Pancreas (tissue), 10 donors: Measurements from ENCODE around the gene LDHAL6B. TPM values are rescaled to one million over a fixed set of nuclear protein-coding genes. Genes with fewer than 3 reads are reported as not detected.
"Not testable (repeated sequence)": the region's sequence is repeated elsewhere in the genome, so short reads cannot be mapped to it uniquely, and the experiment has no call there.

Experiments
- ATAC-seq, 4 donors: fragments of 200-7000 bp; cut with Tn5 transposase; one replicate each; pipeline versions ENCODE4 v1.8.0 to v1.9.1; 2020; ENCODE audit warnings: mild to moderate bottlenecking in 4 of 4, moderate library complexity in 4 of 4
- DNase-seq, 6 donors: peaks; one replicate each; pipeline ENCODE4 v3.0.0-alpha.2; 2020
- FAIRE-seq: peaks from 2 replicates; lab custom pipeline; 2012; peaks lifted over from hg19 to GRCh38; lab: Jason Lieb, UNC
- H3K27ac ChIP-seq, 4 donors: fragments of 200-600 bp; sonication (generic); 1 replicate in 3 of 4; 2 replicates in 1 of 4; pipeline versions ENCODE4 v1.5.0 to v1.8.0; 2020
- H3K27me3 ChIP-seq, 4 donors: fragments of 200-600 bp; one replicate each; pipeline ENCODE4 v1.8.0; 2021
- H3K36me3 ChIP-seq, 3 donors: fragments of 200-600 bp; sonication (generic) in 1 of 3; one replicate each; pipeline versions ENCODE4 v1.5.0 to v1.8.0; 2020 to 2021
- H3K4me1 ChIP-seq, 3 donors: fragments of 200-600 bp; one replicate each; pipeline ENCODE4 v1.8.0; 2021
- H3K4me3 ChIP-seq, 4 donors: fragments of 200-600 bp; sonication (generic) in 2 of 4; one replicate each; pipeline versions ENCODE4 v1.5.0 to v1.8.0; 2020 to 2021
- H3K9me3 ChIP-seq, 4 donors: fragments of 200-600 bp; one replicate each; pipeline ENCODE4 v1.8.0; 2021
- CTCF ChIP-seq, 4 donors: fragments of 200-600 bp; sonication (generic) in 3 of 4; IDR thresholded peaks; one replicate each; pipeline versions ENCODE4 v1.5.0 to v1.8.0; 2021; ENCODE audit warnings: antibody characterized with exemption in 4 of 4
- WGBS, 2 donors: extraction: QIAGEN DNeasy Blood & Tissue Kit; methylation state at CpG; one replicate each; pipeline ENCODE4 v1.1.7; 2013; 5-methylcytosine and 5-hydroxymethylcytosine counted together
- intact Hi-C, 3 donors: fragments of 100-400 bp; cut with DNase I; formaldehyde crosslinking; loops; one replicate each; pipeline versions ENCODE4 v1.11.1 to v1.14.2; 2022
- polyA plus RNA-seq, 2 donors: library from polyadenylated mRNA; stranded (reverse); fragments of 200-250 nt; gene quantifications; one replicate each; pipeline ENCODE4 v1.2.3, GENCODE V29; 2013
- total RNA-seq, 6 donors: library from RNA; stranded (reverse); fragmentation: NEBNext Ultra II Directional in 4 of 6; extraction: Animal tissue kit (Norgen Biotek cat#: 25700) in 4 of 6; gene quantifications; one replicate each; pipeline versions ENCODE4 v1.2.1 to v1.2.4, GENCODE V29; 2021 to 2023
- donor health status: healthy with polysubstance abuse.
- donor health status: DM: no; HTN: no; CAD: no; lungs with moderate emphysema.
- donor health status: DM: no; HTN: no; CAD: no.
- donor health status: control.
- donor health status: control.
- donor health status: Bipolar disorder and iron deficiency.
- donor health status: DM: yes; HTN: yes; CAD: no.
- donor health status: DM: no; HTN: no; CAD: no.
- donor health status: DM: no; HTN: no; CAD: no.
- donor health status: DM: yes; HTN: yes; CAD: no.

Gene LDHAL6B
- total and polyA plus RNA-seq, 8 donors: not detected

- no peak for TF ChIP-seq CTCF (IDR thresholded peaks at IDR 0.05)
Measured at GRCh38 chr15:59159210-59159609, 47.4 kb upstream of the LDHAL6B start.

GRCh38 chr15:59160880-59161593 is 45.6 kb upstream of the LDHAL6B start:
- H3K4me1 ChIP-seq: peaks cover 0 to 4% (median 4%) of the 10 kb centered on the region in 3 donors
- ATAC-seq: peak in 3 of 4 donors; percentile 45 to 75 (median 64)
- peak in 1 of 6 donors; percentile 47 for DNase-seq
- intact Hi-C loops: loop anchor here in 1 of 3 donors (10.0 kb wide), 1 partner anchor 334 kb away; no protein-coding TSS in a partner anchor
- H3K27ac ChIP-seq: no peak overlapping the region
- H3K27me3 ChIP-seq: no peaks in the 10 kb centered on the region
- peaks cover 0 to 20% (median 2%) of the 10 kb centered on the region in 3 donors for H3K36me3 ChIP-seq
- no peaks in the 10 kb centered on the region for H3K9me3 ChIP-seq
- FAIRE-seq: no peak
- WGBS, 2 donors: 89 to 90% methylated on average over 23 of the region's 23 CpGs
- no peak for TF ChIP-seq CTCF (IDR thresholded peaks at IDR 0.05)
- no peak overlapping the region for H3K4me3 ChIP-seq

More at GRCh38 chr15:59159210-59159609, 47.4 kb upstream of the LDHAL6B start:
- no peaks in the 10 kb centered on the region for H3K4me1 ChIP-seq
- intact Hi-C loops: no loop called here
- no peak for ATAC-seq
- peak in 1 of 6 donors; percentile 44 for DNase-seq
- 92 to 95% methylated on average over 9 of the region's 9 CpGs for WGBS, 2 donors
- FAIRE-seq: no peak
- H3K27me3 ChIP-seq: no peaks in the 10 kb centered on the region
- H3K27ac ChIP-seq: no peak overlapping the region
- H3K4me3 ChIP-seq: no peak overlapping the region
- no peaks in the 10 kb centered on the region for H3K9me3 ChIP-seq
- peaks cover 0 to 20% (median 2%) of the 10 kb centered on the region in 3 donors for H3K36me3 ChIP-seq

GRCh38 chr15:59162080-59162479 is 44.6 kb upstream of the LDHAL6B start:
- not testable (repeated sequence) for H3K9me3 ChIP-seq, H3K27ac ChIP-seq, FAIRE-seq, ATAC-seq, H3K27me3 ChIP-seq, H3K4me3 ChIP-seq
- peaks cover 0 to 13% (median 6%) of the 10 kb centered on the region in 3 donors for H3K4me1 ChIP-seq
- peak in 1 of 6 donors; percentile 35 for DNase-seq
- intact Hi-C loops: loop anchor here in 1 of 3 donors (10.0 kb wide), 1 partner anchor 333 kb away; no protein-coding TSS in a partner anchor
- H3K36me3 ChIP-seq: peaks cover 0 to 20% (median 2%) of the 10 kb centered on the region in 3 donors
- WGBS, 2 donors: 94 to 95% methylated on average over 8 of the region's 8 CpGs

GRCh38 chr15:59165726-59166125 is 40.9 kb upstream of the LDHAL6B start:
- Histone ChIP-seq H3K27me3 (no peaks in the 10 kb centered on the region), H3K4me1 (peaks cover 6 to 17% (median 13%) of the 10 kb centered on the region in 3 donors), H3K9me3 (no peaks in the 10 kb centered on the region), H3K4me3 (no peak overlapping the region), H3K27ac (no peak overlapping the region), H3K36me3 (peaks cover 0 to 4% (median 2%) of the 10 kb centered on the region in 3 donors)
- DNase-seq (peak in 3 of 6 donors; percentile 14 to 23 (median 21)), ATAC-seq (peak in 2 of 4 donors; percentile 60 to 69), FAIRE-seq (no peak)
- TF ChIP-seq CTCF (IDR thresholded peaks at IDR 0.05): no peak
- WGBS, 2 donors: 50% methylated on average over 3 of the region's 3 CpGs
- intact Hi-C loops: loop anchor here in 1 of 3 donors (10.0 kb wide), 1 partner anchor 329 kb away; no protein-coding TSS in a partner anchor

GRCh38 chr15:59166166-59166565 is 40.5 kb upstream of the LDHAL6B start:
- H3K4me1 ChIP-seq: peaks cover 6 to 19% (median 13%) of the 10 kb centered on the region in 3 donors
- ATAC-seq: peak in 1 of 4 donors; percentile 14
- WGBS, 2 donors: 38 to 40% methylated on average over 4 of the region's 4 CpGs
- H3K4me3 ChIP-seq: no peak overlapping the region
- no peak for TF ChIP-seq CTCF (IDR thresholded peaks at IDR 0.05)
- no peaks in the 10 kb centered on the region for H3K27me3 ChIP-seq
- no peaks in the 10 kb centered on the region for H3K9me3 ChIP-seq
- intact Hi-C loops: loop anchor here in 1 of 3 donors (10.0 kb wide), 1 partner anchor 329 kb away; no protein-coding TSS in a partner anchor
- DNase-seq: no peak
- H3K36me3 ChIP-seq: peaks cover 0 to 2% (median under 1%) of the 10 kb centered on the region in 3 donors
- no peak overlapping the region for H3K27ac ChIP-seq
- FAIRE-seq: no peak
